Tibial artery (tissue), 4 donors: ENCODE results near the gene SH3GL1.
A peak's percentile ranks its signal among the peaks of the same experiment; 100 is the strongest.

Source experiments
- DNase-seq, 2 donors: peaks; one replicate each; pipeline ENCODE4 v3.0.0-alpha.2; 2019
- H3K27ac ChIP-seq, 2 donors: fragments of 200-600 bp; sonication (generic) in 1 of 2; 1 replicate in 1 of 2; 2 replicates in 1 of 2; pipeline ENCODE4 v1.5.1; 2018 to 2019; ENCODE audit warnings: mild to moderate bottlenecking in 1 of 2
- H3K27me3 ChIP-seq, 2 donors: fragments of 200-600 bp; sonication (generic) in 1 of 2; one replicate each; pipeline versions ENCODE4 v1.5.1 to v1.6.0; 2016 to 2019
- H3K36me3 ChIP-seq, 3 donors: fragments of 200-600 bp; sonication (generic) in 2 of 3; one replicate each; pipeline ENCODE4 v1.5.1; 2016 to 2019; ENCODE audit warnings: mild to moderate bottlenecking in 2 of 3
- H3K4me1 ChIP-seq, 4 donors: fragments of 200-600 bp; sonication (generic) in 2 of 4; 1 replicate in 3 of 4; 2 replicates in 1 of 4; pipeline ENCODE4 v1.5.1; 2016 to 2019
- H3K4me3 ChIP-seq, 2 donors: fragments of 200-600 bp; sonication (generic) in 1 of 2; 1 replicate in 1 of 2; 2 replicates in 1 of 2; pipeline ENCODE4 v1.5.1; 2018 to 2019; ENCODE audit warnings: mild to moderate bottlenecking in 2 of 2
- H3K9me3 ChIP-seq, 3 donors: fragments of 200-600 bp; sonication (generic) in 1 of 3; one replicate each; pipeline ENCODE4 v1.5.1; 2016 to 2019
- CTCF ChIP-seq, 2 experiments: fragments of 200-600 bp in 1 of 2; fragments of 450-650 bp in 1 of 2; IDR thresholded peaks; one replicate each; pipeline ENCODE4 v1.5.1; 2017 to 2019; ENCODE audit warnings: antibody characterized with exemption in 2 of 2, mild to moderate bottlenecking in 1 of 2, moderate library complexity in 1 of 2
- intact Hi-C: fragments of 100-400 bp; cut with DNase I; formaldehyde crosslinking; loops from one replicate; pipeline ENCODE4 v1.15.0; 2023; ENCODE audit warnings: low total_unique reads

SH3GL1 gene

GRCh38 chr19:4345342-4346019, 54.9 kb downstream of the SH3GL1 start:
- intact Hi-C loops: no loop called here

GRCh38 chr19:4343370-4344307, 56.7 kb downstream of the SH3GL1 start, which contains the start of gene MPND:
Gene MPND (plus strand): TSS chr19:4343562. CDS start chr19:4343594, 32 bp downstream.
- H3K27ac ChIP-seq: peak within 1 kb of the TSS; percentile 90 to 91
- H3K36me3 ChIP-seq: peaks cover 0 to 20% (median 0%) of the 10 kb centered on the region in 3 donors
- peaks cover 0 to 15% (median 13%) of the 10 kb centered on the region in 4 donors for H3K4me1 ChIP-seq
- H3K9me3 ChIP-seq: no peaks in the 10 kb centered on the region
- H3K4me3 ChIP-seq: peak within 1 kb of the TSS; percentile 70 to 74
- intact Hi-C loops: loop anchor here (5.0 kb wide), 1 partner anchor 59 kb away; the partner anchor contains the start of genes CHAF1A and SH3GL1
- peak; percentile 92 to 95 for DNase-seq
- peaks cover 0 to under 1% of the 10 kb centered on the region in 2 donors for H3K27me3 ChIP-seq
- no peak for TF ChIP-seq CTCF (IDR thresholded peaks at IDR 0.05)

More at GRCh38 chr19:4345342-4346019, 54.9 kb downstream of the SH3GL1 start:
- Histone ChIP-seq H3K36me3 (peaks cover 0 to 34% (median 0%) of the 10 kb centered on the region in 3 donors), H3K4me3 (no peak overlapping the region), H3K9me3 (no peaks in the 10 kb centered on the region), H3K4me1 (peaks cover 0 to 15% (median 12%) of the 10 kb centered on the region in 4 donors), H3K27ac (no peak overlapping the region), H3K27me3 (no peaks in the 10 kb centered on the region)
- TF ChIP-seq CTCF (IDR thresholded peaks at IDR 0.05): no peak
- DNase-seq: no peak

GRCh38 chr19:4342615-4343369, 57.6 kb downstream of the SH3GL1 start:
- H3K36me3 ChIP-seq: peaks cover 0 to 12% (median 0%) of the 10 kb centered on the region in 3 donors
- H3K27ac ChIP-seq: peak overlapping the region; percentile 90 to 91
- intact Hi-C loops: loop anchor here (5.0 kb wide), 1 partner anchor 60 kb away; the partner anchor contains the start of genes CHAF1A and SH3GL1
- peak; percentile 98 to 99 for DNase-seq
- peaks cover 0 to 4% of the 10 kb centered on the region in 2 donors for H3K27me3 ChIP-seq
- H3K9me3 ChIP-seq: no peaks in the 10 kb centered on the region
- TF ChIP-seq CTCF (IDR thresholded peaks at IDR 0.05): peak in 1 of 2 experiments; percentile 62
- peak overlapping the region; percentile 70 to 74 for H3K4me3 ChIP-seq
- H3K4me1 ChIP-seq: peaks cover 0 to 22% (median 14%) of the 10 kb centered on the region in 4 donors

- peak in 1 of 2 donors; percentile 45 for DNase-seq
- Histone ChIP-seq H3K4me3 (peak overlapping the region; percentile 70 to 74), H3K27ac (peak overlapping the region; percentile 90 to 91), H3K9me3 (no peaks in the 10 kb centered on the region), H3K36me3 (peaks cover 0 to 12% (median 0%) of the 10 kb centered on the region in 3 donors), H3K4me1 (peaks cover 0 to 23% (median 14%) of the 10 kb centered on the region in 4 donors), H3K27me3 (peaks cover 0 to 4% of the 10 kb centered on the region in 2 donors)
- intact Hi-C loops: loop anchor here (5.0 kb wide), 1 partner anchor 60 kb away; the partner anchor contains the start of genes CHAF1A and SH3GL1
- TF ChIP-seq CTCF (IDR thresholded peaks at IDR 0.05): no peak
These were observed 58.1 kb downstream of the SH3GL1 start for GRCh38 chr19:4342314-4342614.
